ENCODE results near the gene RBM22. TPM values are rescaled to one million over a fixed set of nuclear protein-coding genes. Genes with fewer than 3 reads are reported as not detected.
A peak's percentile ranks its signal among the peaks of the same experiment; 100 is the strongest.

Gene RBM22
- total RNA-seq, 1 donor from 2014 or later, result 18.8 TPM

- Histone ChIP-seq H3K27ac (ENCODE audit: low read depth, low read length) (peak overlapping the region; percentile 79), H3K27me3 (ENCODE audit: control insufficient read depth in 3 of 3, insufficient read depth in 3 of 3, low read length in 3 of 3) (no peaks in the 10 kb centered on the region), H3K36me3 (ENCODE audit: control insufficient read depth in 3 of 3, insufficient read depth in 3 of 3, low read length in 3 of 3) (peaks cover 8 to 11% (median 8%) of the 10 kb centered on the region in 3 donors), H3K9ac (ENCODE audit: low read depth in 1 of 3, low read length in 3 of 3) (peak overlapping the region in 1 of 3 donors; percentile 71), H3K4me3 (ENCODE audit: low read length in 3 of 3) (peak overlapping the region in 2 of 3 donors; percentile 11 to 29), H3K4me1 (ENCODE audit: control insufficient read depth in 3 of 3, insufficient read depth in 3 of 3, low read length in 3 of 3) (peaks cover 77 to 89% (median 88%) of the 10 kb centered on the region in 3 donors), H3K9me3 (ENCODE audit: control insufficient read depth in 3 of 3, low read length in 3 of 3) (no peaks in the 10 kb centered on the region)
These were observed 45.6 kb downstream of the RBM22 start for GRCh38 chr5:150655221-150655620.

- Histone ChIP-seq H3K9ac (ENCODE audit: low read depth in 1 of 3, low read length in 3 of 3) (peak overlapping the region in 1 of 3 donors; percentile 82), H3K36me3 (ENCODE audit: control insufficient read depth in 3 of 3, insufficient read depth in 3 of 3, low read length in 3 of 3) (peaks cover 19 to 22% (median 20%) of the 10 kb centered on the region in 3 donors), H3K27ac (ENCODE audit: low read depth, low read length) (peak overlapping the region; percentile 62), H3K9me3 (ENCODE audit: control insufficient read depth in 3 of 3, low read length in 3 of 3) (no peaks in the 10 kb centered on the region), H3K27me3 (ENCODE audit: control insufficient read depth in 3 of 3, insufficient read depth in 3 of 3, low read length in 3 of 3) (no peaks in the 10 kb centered on the region), H3K4me3 (ENCODE audit: low read length in 3 of 3) (no peak overlapping the region), H3K4me1 (ENCODE audit: control insufficient read depth in 3 of 3, insufficient read depth in 3 of 3, low read length in 3 of 3) (peaks cover 77 to 89% (median 88%) of the 10 kb centered on the region in 3 donors)
These were observed 46.9 kb downstream of the RBM22 start for GRCh38 chr5:150653762-150654556.

- no peak overlapping the region for H3K4me3 ChIP-seq (ENCODE audit: low read length in 3 of 3)
- peak overlapping the region in 2 of 3 donors; percentile 25 to 82 for H3K9ac ChIP-seq (ENCODE audit: low read depth in 1 of 3, low read length in 3 of 3)
- H3K9me3 ChIP-seq (ENCODE audit: control insufficient read depth in 3 of 3, low read length in 3 of 3), result no peaks in the 10 kb centered on the region
- H3K27ac ChIP-seq (ENCODE audit: low read depth, low read length), result peak overlapping the region; percentile 62
- no peaks in the 10 kb centered on the region for H3K27me3 ChIP-seq (ENCODE audit: control insufficient read depth in 3 of 3, insufficient read depth in 3 of 3, low read length in 3 of 3)
- peaks cover 77 to 89% (median 88%) of the 10 kb centered on the region in 3 donors for H3K4me1 ChIP-seq (ENCODE audit: control insufficient read depth in 3 of 3, insufficient read depth in 3 of 3, low read length in 3 of 3)
- H3K36me3 ChIP-seq (ENCODE audit: control insufficient read depth in 3 of 3, insufficient read depth in 3 of 3, low read length in 3 of 3), result peaks cover 26 to 29% (median 27%) of the 10 kb centered on the region in 3 donors
These were observed 47.6 kb downstream of the RBM22 start for GRCh38 chr5:150653145-150653761.

DNA sequence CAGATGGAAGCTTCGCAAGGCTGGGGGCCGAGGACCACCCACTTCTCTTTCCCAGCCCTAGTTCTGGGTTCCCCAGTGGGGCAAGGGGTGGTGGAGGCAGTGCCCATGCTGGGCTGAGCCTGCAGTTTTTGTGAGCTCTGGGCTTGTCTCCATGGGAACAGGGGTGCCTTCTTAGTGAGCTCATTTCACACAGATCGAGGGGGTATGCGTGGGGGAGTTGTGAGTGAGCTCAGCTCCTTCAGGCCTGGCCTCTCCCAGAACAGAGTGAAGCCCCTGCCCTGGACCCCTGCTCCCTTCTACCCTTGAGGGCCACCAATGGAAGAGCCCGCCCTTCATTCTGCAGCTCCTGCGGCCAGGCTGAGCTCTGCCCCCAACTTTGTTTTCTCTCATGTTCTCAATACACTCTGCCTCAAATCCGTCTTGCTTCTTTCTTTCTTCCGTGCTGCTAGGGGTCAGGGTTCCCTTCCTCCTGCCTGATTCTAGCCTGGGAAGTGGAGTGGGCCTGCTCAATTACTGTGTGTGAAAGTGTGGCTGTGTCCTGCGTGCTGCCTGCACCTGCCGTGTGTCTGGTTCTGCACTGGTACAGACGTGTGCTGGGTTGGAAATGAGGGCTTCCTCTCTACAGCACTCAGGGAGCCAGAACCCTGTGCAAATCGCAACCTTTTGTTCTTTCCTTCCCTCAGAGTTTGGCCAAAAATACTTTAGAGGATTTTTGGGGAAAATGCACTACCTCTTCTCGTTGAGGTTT is 48.8 kb downstream of the RBM22 start:
- no peaks in the 10 kb centered on the region for H3K27me3 ChIP-seq (ENCODE audit: control insufficient read depth in 3 of 3, insufficient read depth in 3 of 3, low read length in 3 of 3)
- peak overlapping the region; percentile 51 for H3K27ac ChIP-seq (ENCODE audit: low read depth, low read length)
- no peak overlapping the region for H3K4me3 ChIP-seq (ENCODE audit: low read length in 3 of 3)
- H3K4me1 ChIP-seq (ENCODE audit: control insufficient read depth in 3 of 3, insufficient read depth in 3 of 3, low read length in 3 of 3), result peaks cover 78 to 89% (median 88%) of the 10 kb centered on the region in 3 donors
- peaks cover 26 to 31% (median 29%) of the 10 kb centered on the region in 3 donors for H3K36me3 ChIP-seq (ENCODE audit: control insufficient read depth in 3 of 3, insufficient read depth in 3 of 3, low read length in 3 of 3)
- peak overlapping the region; percentile 34 to 82 (median 51) for H3K9ac ChIP-seq (ENCODE audit: low read depth in 1 of 3, low read length in 3 of 3)
- no peaks in the 10 kb centered on the region for H3K9me3 ChIP-seq (ENCODE audit: control insufficient read depth in 3 of 3, low read length in 3 of 3)

DNA sequence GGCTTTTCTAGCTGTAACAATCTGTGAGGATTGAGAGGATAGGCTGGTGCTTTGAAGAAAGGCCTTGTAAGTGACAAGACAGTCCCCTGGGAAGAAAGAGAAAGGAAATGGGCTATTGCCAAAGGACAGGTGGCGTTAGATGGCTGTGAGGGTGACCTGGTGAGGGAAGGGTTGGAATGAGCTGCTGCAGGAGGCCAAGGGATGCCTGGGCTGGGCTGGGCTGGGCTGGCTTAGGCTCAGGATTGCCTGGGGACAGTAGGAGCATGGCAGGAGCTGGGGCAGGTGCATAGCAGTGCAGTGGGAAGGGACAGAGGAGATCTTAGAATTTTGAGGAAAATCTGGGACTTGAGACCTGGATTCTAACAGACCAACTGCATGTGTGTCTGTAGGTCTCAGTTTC is 49.5 kb downstream of the RBM22 start:
- Histone ChIP-seq H3K9ac (ENCODE audit: low read depth in 1 of 3, low read length in 3 of 3) (peak overlapping the region; percentile 34 to 82 (median 47)), H3K4me3 (ENCODE audit: low read length in 3 of 3) (peak overlapping the region in 2 of 3 donors; percentile 21 to 41), H3K4me1 (ENCODE audit: control insufficient read depth in 3 of 3, insufficient read depth in 3 of 3, low read length in 3 of 3) (peaks cover 78 to 89% (median 86%) of the 10 kb centered on the region in 3 donors), H3K27me3 (ENCODE audit: control insufficient read depth in 3 of 3, insufficient read depth in 3 of 3, low read length in 3 of 3) (no peaks in the 10 kb centered on the region), H3K9me3 (ENCODE audit: control insufficient read depth in 3 of 3, low read length in 3 of 3) (no peaks in the 10 kb centered on the region), H3K36me3 (ENCODE audit: control insufficient read depth in 3 of 3, insufficient read depth in 3 of 3, low read length in 3 of 3) (peaks cover 26 to 31% (median 29%) of the 10 kb centered on the region in 3 donors), H3K27ac (ENCODE audit: low read depth, low read length) (peak overlapping the region; percentile 85)

DNA sequence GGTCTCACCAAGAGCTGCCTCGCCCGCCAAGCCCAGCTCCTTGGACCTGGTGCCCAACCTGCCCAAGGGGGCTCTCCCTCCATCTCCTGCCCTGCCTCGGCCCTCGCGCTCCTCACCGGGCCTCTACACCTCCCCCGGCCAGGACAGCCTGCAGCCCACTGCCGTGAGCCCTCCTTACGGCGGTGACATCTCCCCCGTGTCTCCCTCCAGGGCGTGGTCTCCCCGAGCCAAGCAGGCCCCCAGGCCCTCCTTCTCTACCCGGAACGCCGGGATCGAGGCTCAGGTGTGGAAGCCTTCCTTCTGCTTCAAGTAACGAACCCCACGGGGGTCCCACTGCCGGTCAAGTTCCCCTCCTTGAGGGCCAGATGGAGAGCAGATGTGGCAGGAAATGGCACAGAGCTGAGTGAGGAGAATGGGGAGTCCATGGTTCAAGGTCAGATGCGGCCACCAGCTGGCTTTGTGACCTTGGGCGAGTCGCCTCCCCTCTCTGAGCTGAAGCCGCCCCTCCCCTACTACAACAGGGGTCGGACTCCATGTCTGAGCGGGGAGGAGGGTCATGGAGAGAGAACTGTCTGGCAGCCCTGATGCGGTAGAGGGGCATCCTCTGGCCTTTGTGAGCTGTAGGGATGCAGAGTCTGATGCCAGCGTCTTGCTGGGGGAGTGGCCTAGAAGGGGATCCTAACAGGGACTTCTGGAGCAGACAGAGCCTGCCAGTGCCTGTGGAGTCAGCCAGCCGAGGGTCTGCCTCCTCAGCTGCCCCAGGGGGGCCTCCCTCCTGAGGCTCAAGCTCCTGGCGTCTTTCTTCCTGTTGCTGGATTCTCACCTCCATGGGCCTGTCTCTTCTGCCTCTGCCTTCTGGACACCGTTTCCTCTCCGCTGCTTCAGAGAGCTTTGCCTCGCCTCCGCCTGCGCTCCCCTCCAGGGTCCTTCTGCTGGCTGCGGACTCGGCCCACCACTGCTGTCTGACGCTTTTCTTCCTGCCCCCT is 50.5 kb downstream of the RBM22 start:
- Histone ChIP-seq H3K9ac (ENCODE audit: low read depth in 1 of 3, low read length in 3 of 3) (peak overlapping the region; percentile 27 to 82 (median 48)), H3K27ac (ENCODE audit: low read depth, low read length) (peak overlapping the region; percentile 85), H3K27me3 (ENCODE audit: control insufficient read depth in 3 of 3, insufficient read depth in 3 of 3, low read length in 3 of 3) (no peaks in the 10 kb centered on the region), H3K36me3 (ENCODE audit: control insufficient read depth in 3 of 3, insufficient read depth in 3 of 3, low read length in 3 of 3) (peaks cover 26 to 31% (median 29%) of the 10 kb centered on the region in 3 donors), H3K4me1 (ENCODE audit: control insufficient read depth in 3 of 3, insufficient read depth in 3 of 3, low read length in 3 of 3) (peaks cover 81 to 88% (median 82%) of the 10 kb centered on the region in 3 donors), H3K4me3 (ENCODE audit: low read length in 3 of 3) (peak overlapping the region in 2 of 3 donors; percentile 21 to 41), H3K9me3 (ENCODE audit: control insufficient read depth in 3 of 3, low read length in 3 of 3) (no peaks in the 10 kb centered on the region)

DNA sequence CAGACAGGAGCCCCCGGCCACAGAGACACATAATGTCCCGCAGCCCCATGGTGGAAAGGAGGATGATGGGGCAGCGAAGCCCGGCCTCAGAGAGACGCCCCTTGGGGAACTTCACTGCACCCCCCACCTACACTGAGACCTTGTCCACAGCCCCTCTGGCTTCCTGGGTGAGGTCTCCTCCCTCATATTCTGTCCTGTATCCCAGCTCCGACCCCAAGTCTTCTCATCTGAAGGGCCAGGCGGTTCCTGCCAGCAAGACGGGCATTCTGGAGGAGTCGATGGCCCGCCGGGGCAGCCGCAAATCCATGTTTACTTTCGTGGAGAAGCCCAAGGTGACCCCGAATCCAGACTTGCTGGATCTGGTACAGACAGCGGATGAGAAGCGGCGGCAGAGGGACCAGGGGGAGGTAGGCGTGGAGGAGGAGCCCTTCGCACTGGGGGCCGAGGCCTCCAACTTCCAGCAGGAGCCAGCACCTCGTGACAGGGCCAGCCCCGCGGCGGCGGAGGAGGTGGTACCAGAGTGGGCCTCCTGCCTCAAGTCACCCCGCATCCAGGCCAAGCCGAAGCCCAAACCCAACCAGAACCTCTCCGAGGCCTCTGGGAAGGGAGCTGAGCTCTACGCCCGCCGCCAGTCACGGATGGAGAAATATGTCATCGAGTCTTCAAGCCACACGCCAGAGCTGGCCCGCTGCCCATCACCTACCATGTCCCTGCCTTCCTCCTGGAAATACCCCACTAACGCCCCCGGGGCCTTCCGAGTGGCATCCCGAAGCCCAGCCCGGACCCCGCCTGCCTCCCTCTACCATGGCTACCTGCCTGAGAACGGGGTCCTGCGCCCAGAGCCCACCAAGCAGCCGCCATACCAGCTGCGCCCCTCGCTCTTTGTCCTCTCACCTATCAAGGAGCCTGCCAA is 51.5 kb downstream of the RBM22 start:
- H3K9me3 ChIP-seq (ENCODE audit: control insufficient read depth in 3 of 3, low read length in 3 of 3), result no peaks in the 10 kb centered on the region
- peak overlapping the region; percentile 33 to 82 (median 62) for H3K9ac ChIP-seq (ENCODE audit: low read depth in 1 of 3, low read length in 3 of 3)
- no peaks in the 10 kb centered on the region for H3K27me3 ChIP-seq (ENCODE audit: control insufficient read depth in 3 of 3, insufficient read depth in 3 of 3, low read length in 3 of 3)
- H3K27ac ChIP-seq (ENCODE audit: low read depth, low read length), result peak overlapping the region; percentile 85
- H3K4me3 ChIP-seq (ENCODE audit: low read length in 3 of 3), result peak overlapping the region in 1 of 3 donors; percentile 61
- peaks cover 26 to 31% (median 29%) of the 10 kb centered on the region in 3 donors for H3K36me3 ChIP-seq (ENCODE audit: control insufficient read depth in 3 of 3, insufficient read depth in 3 of 3, low read length in 3 of 3)
- peaks cover 86 to 92% (median 90%) of the 10 kb centered on the region in 3 donors for H3K4me1 ChIP-seq (ENCODE audit: control insufficient read depth in 3 of 3, insufficient read depth in 3 of 3, low read length in 3 of 3)

DNA sequence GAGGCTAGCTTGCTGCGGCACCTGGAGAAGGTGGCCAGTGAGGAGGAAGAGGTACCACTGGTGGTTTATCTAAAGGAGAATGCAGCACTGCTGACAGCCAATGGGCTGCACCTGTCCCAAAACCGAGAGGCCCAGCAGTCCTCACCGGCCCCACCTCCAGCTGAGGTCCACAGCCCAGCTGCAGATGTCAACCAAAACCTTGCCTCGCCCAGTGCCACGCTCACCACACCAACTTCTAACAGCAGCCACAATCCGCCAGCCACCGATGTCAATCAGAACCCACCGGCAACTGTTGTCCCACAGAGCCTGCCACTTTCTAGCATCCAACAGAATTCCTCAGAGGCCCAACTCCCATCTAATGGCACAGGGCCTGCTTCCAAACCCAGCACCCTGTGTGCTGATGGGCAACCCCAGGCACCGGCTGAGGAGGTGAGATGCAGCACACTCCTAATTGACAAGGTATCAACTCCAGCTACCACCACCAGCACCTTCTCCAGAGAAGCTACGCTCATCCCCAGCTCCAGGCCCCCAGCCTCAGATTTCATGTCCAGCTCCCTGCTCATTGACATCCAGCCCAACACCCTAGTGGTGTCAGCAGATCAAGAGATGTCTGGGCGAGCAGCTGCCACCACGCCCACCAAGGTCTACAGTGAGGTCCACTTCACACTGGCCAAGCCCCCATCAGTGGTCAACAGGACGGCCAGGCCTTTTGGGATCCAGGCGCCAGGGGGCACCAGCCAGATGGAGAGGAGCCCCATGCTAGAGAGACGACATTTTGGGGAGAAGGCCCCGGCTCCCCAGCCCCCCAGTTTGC is 52.4 kb downstream of the RBM22 start:
- H3K4me1 ChIP-seq (ENCODE audit: control insufficient read depth in 3 of 3, insufficient read depth in 3 of 3, low read length in 3 of 3), result peaks cover 84 to 93% (median 92%) of the 10 kb centered on the region in 3 donors
- no peaks in the 10 kb centered on the region for H3K27me3 ChIP-seq (ENCODE audit: control insufficient read depth in 3 of 3, insufficient read depth in 3 of 3, low read length in 3 of 3)
- peak overlapping the region; percentile 85 for H3K27ac ChIP-seq (ENCODE audit: low read depth, low read length)
- H3K9me3 ChIP-seq (ENCODE audit: control insufficient read depth in 3 of 3, low read length in 3 of 3), result no peaks in the 10 kb centered on the region
- H3K4me3 ChIP-seq (ENCODE audit: low read length in 3 of 3), result peak overlapping the region in 2 of 3 donors; percentile 8 to 61
- peaks cover 26 to 31% (median 29%) of the 10 kb centered on the region in 3 donors for H3K36me3 ChIP-seq (ENCODE audit: control insufficient read depth in 3 of 3, insufficient read depth in 3 of 3, low read length in 3 of 3)
- peak overlapping the region; percentile 46 to 82 (median 73) for H3K9ac ChIP-seq (ENCODE audit: low read depth in 1 of 3, low read length in 3 of 3)

All from skeletal muscle tissue (tissue), 4 donors.